ENCODE results near the gene CPXM2. TPM values are rescaled to one million over a fixed set of nuclear protein-coding genes. Genes with fewer than 3 reads are reported as not detected.

CPXM2 gene
- polyA plus RNA-seq (ENCODE audit: insufficient read depth in 1 of 5, insufficient read length in 5 of 5, low replicate concordance in 1 of 5) = 1 to 10 TPM; 1.5 to 4.8 (median 2.2) TPM
- long read RNA-seq, donor 1 = 0 reads
- long read RNA-seq, donor 2, partial matches to known transcripts = 0 of 1 reads
- long read RNA-seq, donor 2, other reads (novel, unspliced or antisense) = 0 of 1 reads
- long read RNA-seq, donor 3, partial matches to known transcripts = 0 of 1 reads
- long read RNA-seq, donor 3, other reads (novel, unspliced or antisense) = 0 of 1 reads
- long read RNA-seq, donor 4 = 0 reads
- long read RNA-seq, donor 5 = 0 reads
- long read RNA-seq, donor 6, partial matches to known transcripts = 0 of 1 reads
- long read RNA-seq, donor 6, other reads (novel, unspliced or antisense) = 0 of 1 reads
- long read RNA-seq, donor 7, partial matches to known transcripts = 0 of 1 reads
- long read RNA-seq, donor 7, other reads (novel, unspliced or antisense) = 0 of 1 reads
- long read RNA-seq, donor 8, partial matches to known transcripts = 0 of 1 reads
- long read RNA-seq, donor 8, other reads (novel, unspliced or antisense) = 0 of 1 reads

DNA sequence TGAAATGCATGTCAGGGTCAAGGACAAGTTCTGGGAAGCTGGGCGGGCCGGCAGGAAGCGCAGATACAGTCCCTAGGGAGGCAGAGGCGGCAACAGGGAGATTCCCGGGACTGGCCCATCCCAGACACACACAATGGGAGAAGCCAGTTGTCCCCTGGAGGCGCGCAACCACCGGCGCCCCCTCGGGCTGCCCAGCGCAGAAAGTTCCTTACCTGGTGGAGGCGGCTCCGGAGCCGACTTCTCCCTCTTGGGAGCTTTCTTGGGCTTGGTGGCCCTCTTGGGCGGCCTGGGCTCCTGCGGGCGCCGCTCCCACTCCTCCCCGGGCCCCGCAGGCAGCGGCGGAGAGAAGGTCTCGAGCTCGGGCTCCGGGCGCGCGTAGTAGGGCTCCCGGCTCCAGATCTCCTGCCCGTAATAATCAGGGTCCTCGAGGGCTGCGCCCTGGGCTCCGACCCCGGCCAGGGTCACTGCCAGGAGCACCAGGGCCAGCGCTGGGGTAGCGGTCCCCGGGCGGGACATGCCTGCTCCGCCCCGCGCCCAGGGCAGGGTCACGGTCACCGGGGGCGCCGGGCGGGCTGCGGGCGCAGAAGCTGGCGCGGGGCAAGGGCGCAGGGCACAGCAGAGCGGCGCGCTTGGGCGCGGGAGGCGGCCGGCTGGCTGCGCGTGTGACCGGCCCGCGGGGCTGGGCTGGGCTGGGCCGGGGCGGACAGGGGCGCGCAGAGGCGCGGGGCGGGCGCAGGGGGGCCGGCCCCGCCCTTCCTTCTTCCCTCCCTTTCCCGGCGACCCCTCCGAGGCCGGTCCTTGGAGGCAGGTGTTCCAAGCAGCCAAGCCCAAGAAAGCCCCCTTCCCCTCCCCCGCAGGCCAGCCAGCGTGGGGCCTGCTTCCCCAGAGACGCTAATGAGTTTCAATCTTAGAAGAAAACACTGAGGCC is at the start of gene CPXM2:
TSS of gene CPXM2 (minus strand) at position 664 of the 928 bp plus-strand sequence. CDS start at position 516, 148 bp downstream.
- DNase-seq = no peak

GRCh38 chr10:123939591-123939990 is 48.0 kb upstream of the CPXM2 start:
- no peak for DNase-seq

GRCh38 chr10:123938890-123939289 is 47.3 kb upstream of the CPXM2 start:
- DNase-seq = no peak

DNA sequence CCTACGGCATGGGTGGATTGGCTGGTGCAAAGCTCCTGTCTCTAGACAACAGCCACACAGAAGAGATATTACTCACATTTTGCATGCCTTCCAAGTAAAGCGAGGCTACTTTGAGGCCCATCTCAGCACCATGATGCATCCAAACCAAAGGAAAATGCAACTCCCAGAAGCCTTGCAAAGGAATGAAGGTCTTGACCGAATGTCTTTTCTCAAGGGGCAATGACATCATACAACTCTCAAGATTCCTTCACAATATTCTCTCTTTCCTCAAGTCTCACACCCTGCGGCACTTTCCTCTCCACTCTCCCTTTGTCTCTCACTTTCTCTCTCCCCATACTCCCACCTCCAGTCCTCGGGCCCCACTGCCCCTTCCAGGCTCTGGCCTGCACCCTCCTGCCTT is 44.8 kb upstream of the CPXM2 start:
- DNase-seq = no peak

DNA sequence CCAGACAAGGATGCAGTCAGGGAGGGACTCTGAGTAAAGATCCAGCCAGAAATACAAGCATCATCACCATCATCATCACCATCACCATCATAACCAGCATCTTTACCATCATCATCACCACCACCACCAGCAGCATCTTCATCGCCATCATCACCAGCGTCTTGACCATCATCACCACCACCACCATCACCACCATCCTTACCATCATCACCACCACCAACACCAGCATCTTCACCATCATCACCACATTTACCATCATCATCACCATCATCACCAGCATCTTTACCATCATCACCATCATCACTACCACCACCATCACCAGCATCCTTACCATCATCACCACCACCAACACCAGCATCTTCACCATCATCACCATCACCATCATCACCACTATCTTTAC is 44.1 kb upstream of the CPXM2 start:
- no peak for DNase-seq

DNA sequence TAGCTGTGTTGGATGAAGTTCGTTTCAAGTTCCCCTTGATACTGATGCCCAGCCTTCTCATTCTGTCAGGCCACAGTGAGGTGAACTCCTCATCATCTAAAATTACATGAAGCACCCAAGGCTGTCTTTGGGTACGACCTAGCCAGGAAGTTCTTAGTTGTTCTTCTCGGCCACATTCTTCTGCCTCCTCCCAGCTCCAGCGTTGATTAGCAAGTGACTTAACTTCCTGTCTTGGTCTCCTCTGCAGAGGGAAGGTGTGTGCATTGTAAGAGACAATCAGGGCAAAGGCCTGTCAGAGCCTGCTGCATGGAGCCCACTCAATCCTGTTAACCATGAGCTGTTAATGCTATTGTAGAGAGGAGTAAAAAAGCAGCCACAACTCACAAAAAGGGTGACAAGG is 43.2 kb upstream of the CPXM2 start:
- DNase-seq = no peak

DNA sequence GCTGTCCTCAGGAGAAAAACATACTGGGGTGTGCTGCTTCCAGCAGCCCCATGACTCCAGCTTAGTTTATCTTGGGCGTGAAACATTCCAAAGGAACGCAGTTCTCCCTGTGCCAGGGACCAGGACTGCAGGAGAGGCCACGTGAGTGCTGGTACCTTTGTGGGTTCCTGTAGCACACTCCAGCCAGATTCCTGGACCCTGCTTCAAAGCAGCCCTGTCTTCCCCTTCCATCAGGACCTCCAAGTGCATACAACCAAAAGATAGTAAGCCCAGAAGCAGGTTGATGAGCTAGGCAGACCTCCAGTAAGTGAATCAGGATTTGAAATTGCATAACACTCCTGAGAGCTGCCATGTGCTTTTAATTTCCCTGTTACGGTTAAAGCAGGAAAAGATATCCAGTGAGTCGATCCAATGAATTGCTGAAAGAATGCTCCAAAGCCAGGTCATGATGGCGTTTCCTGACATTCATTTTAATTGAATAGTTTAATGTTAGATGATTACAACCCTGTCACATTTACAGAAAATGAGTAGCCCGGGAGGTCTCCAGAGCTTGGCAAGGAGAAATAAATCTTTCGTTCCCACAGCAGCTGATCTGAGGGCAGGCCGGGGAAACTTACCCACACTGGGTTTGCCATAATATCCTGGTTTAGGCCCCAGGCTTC is 38.9 kb upstream of the CPXM2 start:
- no peak for DNase-seq

DNA sequence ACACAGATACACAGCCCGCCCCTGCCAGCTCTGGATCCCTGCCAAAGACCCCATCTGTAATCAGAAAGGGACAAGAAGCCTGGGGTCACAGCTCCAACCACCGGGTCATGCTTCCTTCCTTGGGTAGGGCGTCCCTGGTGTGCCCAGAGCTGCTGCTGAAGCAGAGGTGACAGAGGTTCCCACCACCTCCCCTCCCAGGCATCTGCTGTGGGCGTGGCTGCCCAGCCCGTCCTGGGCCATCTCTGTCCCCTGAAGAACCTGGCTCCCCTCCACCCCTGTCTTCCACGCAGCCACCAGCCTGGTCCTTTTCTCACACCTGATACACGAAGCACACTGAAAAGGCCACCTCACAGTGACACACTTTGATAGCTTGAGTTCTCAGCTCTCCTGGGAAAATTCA is 38.2 kb upstream of the CPXM2 start:
- DNase-seq = no peak

GRCh38 chr10:123928427-123928826 is 36.8 kb upstream of the CPXM2 start:
- DNase-seq = no peak

GRCh38 chr10:123926401-123927264 is 35.0 kb upstream of the CPXM2 start:
- DNase-seq = no peak

DNA sequence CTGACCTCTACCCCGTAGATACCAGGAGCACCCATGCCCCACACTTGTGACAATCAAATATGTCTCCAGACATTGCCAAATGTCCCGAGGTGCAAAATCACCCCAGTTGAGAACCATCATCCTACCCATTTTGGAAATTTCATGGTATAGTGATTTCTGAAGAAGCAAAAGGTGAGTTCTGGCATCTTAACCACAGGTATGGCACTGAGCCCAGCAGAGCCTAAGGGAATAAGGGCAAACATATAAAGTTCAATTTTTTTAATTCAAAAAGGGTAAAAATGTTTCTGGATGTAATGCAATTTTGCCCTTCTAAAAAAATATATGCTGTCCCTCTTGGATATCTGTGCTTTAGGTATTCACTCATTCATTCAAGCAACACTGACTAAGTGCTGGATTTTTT is 30.5 kb upstream of the CPXM2 start:
- no peak for DNase-seq

- no peak for DNase-seq
These were observed 25.2 kb upstream of the CPXM2 start for GRCh38 chr10:123916775-123917174.

DNA sequence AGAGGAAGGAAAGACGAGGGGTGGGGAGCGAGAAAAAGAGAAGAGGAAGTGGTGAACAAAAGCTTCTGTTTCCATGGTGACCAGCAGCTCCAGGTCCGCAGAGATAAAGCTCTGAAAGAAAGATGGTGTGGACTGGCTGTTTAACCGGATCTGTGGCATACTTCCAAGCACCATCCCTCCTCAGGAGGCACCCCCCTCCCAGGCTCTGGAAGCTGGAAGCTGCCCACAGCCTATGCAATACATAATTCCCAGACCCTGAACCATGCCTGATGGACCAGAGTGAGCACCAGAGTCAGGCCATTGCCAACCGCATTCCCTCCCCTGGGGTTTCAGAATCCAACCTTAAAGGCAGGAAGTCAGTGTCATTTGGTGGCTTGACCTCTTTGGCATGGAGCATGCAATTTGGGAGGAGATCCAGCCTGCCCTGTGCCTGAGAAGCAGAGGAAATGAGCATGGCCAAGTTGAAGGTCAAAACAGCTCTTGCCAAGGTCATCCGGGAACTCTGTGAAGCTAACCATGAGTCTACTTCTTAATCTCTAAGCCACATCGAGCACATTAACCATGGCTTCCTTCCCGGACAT is 22.2 kb upstream of the CPXM2 start:
- no peak for DNase-seq

GRCh38 chr10:123912871-123913270 is 21.3 kb upstream of the CPXM2 start:
- no peak for DNase-seq

DNA sequence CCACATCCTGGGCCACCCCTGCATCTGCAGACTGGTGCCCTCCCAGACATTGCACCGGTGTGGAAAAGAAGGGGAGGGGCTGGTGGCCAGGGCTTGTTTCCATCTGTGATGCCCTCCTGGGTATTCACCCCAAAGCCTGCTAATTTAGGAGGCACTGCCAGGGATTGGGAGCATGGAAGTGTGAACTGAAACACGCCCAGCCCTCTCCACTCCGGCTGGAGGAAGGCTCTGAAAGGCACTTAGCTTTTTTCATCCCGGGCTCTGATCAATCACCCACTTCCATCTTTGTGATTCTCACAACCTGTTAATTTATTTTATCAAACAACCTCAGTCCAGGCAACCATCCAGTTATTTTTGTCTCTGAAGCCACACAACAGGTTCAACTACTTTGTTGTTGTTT is 20.9 kb upstream of the CPXM2 start:
- DNase-seq = no peak

GRCh38 chr10:123911866-123912265 is 20.3 kb upstream of the CPXM2 start:
- DNase-seq = peak; percentile 31 to 42

DNA sequence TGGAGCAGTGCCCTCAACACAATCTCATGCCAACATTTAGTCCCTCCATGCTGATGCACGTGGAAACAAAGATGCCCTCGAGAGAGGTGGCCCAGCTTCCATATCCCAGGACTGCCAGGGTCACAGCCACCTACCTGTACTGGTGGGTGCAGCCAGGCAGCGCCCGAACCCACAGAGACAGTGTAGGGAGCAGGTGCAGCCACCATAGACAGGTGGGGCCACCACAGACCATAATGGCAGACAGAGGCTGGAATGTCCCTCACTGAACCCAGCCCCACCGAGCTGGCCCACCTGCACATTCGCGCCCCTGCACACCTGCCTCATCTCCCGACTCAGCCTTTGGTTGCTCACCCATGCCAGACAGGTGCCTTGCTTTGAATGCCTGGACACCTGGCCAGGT is 18.3 kb upstream of the CPXM2 start:
- no peak for DNase-seq

DNA sequence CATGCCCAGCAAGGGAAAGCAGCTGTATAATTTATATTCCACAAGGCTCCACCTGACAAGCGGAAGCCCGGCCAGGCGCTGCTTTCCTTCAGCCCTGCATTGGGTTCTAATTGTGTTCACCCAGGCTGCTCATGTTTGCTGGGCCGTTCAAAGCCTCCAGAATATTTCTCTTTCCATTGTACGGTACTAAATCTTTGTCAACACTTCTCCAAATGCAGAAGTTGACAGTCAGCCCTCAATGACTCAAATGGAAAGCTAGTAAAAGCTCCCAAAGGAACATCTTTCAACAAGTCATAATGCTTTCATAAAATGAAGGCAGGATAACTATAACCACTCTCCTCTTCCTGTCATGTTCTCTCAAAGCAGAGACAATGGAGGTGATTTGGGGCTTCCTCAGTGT is 17.8 kb upstream of the CPXM2 start:
- DNase-seq = no peak

DNA sequence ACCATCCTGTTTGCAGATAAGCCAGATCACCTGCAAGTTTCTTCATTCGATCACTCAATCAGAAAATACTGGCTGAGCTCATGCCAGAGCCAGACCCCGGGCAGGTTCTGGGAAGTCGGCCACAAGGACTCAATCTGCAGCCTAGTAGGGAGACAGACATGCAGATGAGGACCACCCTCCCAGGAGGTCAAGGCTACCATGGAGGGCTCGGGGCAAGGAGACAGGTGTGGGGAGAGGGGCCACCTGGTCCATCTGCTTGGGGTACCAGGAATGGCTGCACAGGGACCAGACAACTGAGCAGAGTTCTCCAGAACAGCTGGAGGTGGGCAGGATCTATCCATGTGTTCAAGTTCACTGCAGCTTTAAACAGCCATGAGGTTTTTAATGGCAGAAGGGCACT is 16.8 kb upstream of the CPXM2 start:
- DNase-seq = no peak

DNA sequence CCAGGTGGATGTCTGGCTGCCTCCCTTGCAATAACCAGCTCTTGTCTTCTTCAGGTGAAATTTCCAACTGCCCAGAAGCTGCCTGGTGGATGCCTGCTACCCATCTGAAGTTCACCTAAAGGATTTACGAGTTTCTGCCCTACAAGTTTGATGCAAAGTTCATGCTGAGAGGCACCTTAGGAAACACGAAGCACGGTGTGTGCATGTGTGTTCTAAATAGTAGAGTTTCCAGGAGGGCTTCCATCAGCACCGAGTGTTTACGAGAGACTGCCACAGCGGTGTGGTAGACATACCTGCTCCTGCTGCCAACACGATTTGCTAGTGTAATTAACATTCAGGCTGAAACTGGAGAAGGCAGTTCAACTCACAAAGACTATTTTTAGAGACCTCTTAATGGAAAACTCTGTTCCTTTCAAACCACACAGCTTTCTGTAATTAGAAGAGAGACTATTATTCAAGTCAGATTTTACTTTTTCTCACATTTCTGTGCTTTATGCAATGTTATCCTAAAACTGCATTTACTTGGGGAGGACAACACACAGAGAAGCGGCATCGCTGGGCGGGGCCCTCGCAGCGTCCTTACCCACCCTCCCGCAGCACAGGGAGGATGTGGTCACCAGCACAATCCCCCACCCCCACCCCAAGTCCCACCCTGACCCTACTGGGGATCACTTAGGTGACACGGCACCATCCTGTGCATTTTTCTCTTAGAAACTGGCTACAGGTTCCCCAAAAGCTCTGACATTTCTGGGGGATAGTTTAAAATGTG is 15.5 kb upstream of the CPXM2 start:
- no peak for DNase-seq
